DOHH2 (cell line): Measurements from ENCODE around the gene SLC38A1.

Source experiments
- H3F3A ChIP-seq: fragments of 200-600 bp; sonication (generic), shearing (Covaris generic); 2 replicates; pipeline ENCODE4 v1.6.0; 2016; ENCODE audit warnings: antibody characterized with exemption, mild to moderate bottlenecking; ENCODE audit not compliant: control insufficient read depth, insufficient read depth
- H3K27ac ChIP-seq: fragments of 200-600 bp; sonication (generic); 2 replicates; pipeline ENCODE4 v1.5.1; 2014; ENCODE audit warnings: low read depth, mild to moderate bottlenecking, low read length, moderate library complexity
- H3K27me3 ChIP-seq: fragments of 200-600 bp; sonication (generic); 2 replicates; pipeline ENCODE4 v1.6.1; 2014; ENCODE audit warnings: mild to moderate bottlenecking, low read length, mixed read lengths; ENCODE audit not compliant: control insufficient read depth
- H3K36me3 ChIP-seq: fragments of 200-600 bp; sonication (generic); 2 replicates; pipeline ENCODE4 v1.6.1; 2014; ENCODE audit warnings: mild to moderate bottlenecking, low read length, moderate library complexity, mixed read lengths; ENCODE audit not compliant: control insufficient read depth
- H3K4me1 ChIP-seq: fragments of 200-600 bp; sonication (generic); 2 replicates; pipeline ENCODE4 v1.6.1; 2014; ENCODE audit warnings: mild to moderate bottlenecking, low read length, mixed read lengths; ENCODE audit not compliant: control insufficient read depth
- H3K4me2 ChIP-seq: fragments of 200-600 bp; sonication (generic); 2 replicates; pipeline ENCODE4 v1.6.0; 2014; ENCODE audit warnings: mild to moderate bottlenecking, low read length, moderate library complexity
- H3K4me3 ChIP-seq: fragments of 200-600 bp; sonication (generic); 2 replicates; pipeline ENCODE4 v1.5.1; 2014; ENCODE audit warnings: mild to moderate bottlenecking, low read length, mixed read lengths
- H3K79me2 ChIP-seq: fragments of 200-600 bp; sonication (generic); 2 replicates; pipeline ENCODE4 v1.6.1; 2014; ENCODE audit warnings: mild to moderate bottlenecking, low read length, mixed read lengths; ENCODE audit not compliant: control insufficient read depth
- H3K9me2 ChIP-seq: fragments of 200-600 bp; sonication (generic); replicated peaks from 2 replicates; pipeline ENCODE4 v1.6.1; 2014; ENCODE audit warnings: mild to moderate bottlenecking, low read length, mixed read lengths; ENCODE audit not compliant: control insufficient read depth
- H3K9me3 ChIP-seq: fragments of 200-600 bp; sonication (generic); 2 replicates; pipeline ENCODE4 v1.6.1; 2014; ENCODE audit warnings: antibody characterized with exemption, low read length, mixed read lengths; ENCODE audit not compliant: control insufficient read depth, insufficient read depth
- H4K20me1 ChIP-seq: fragments of 200-600 bp; sonication (generic); 2 replicates; pipeline ENCODE4 v1.6.0; 2014; ENCODE audit warnings: low read depth, mild to moderate bottlenecking, antibody characterized with exemption, low read length, moderate library complexity; ENCODE audit not compliant: control insufficient read depth, insufficient read depth
- EZH2phosphoT487 ChIP-seq: fragments of 200-600 bp; sonication (generic); IDR thresholded peaks from 2 replicates; pipeline ENCODE4 v1.6.1; 2017; ENCODE audit warnings: borderline replicate concordance, mild to moderate bottlenecking, antibody characterized with exemption, low read length, moderate library complexity, mixed read lengths
- TF ChIP-seq, protein P1 (sequence below): fragments of 200-600 bp; sonication (generic); IDR thresholded peaks from one replicate; pipeline ENCODE4 v1.5.1; 2014; ENCODE audit warnings: antibody characterized with exemption, mild to moderate bottlenecking, low read depth, low read length; ENCODE audit not compliant: poor library complexity, severe bottlenecking

The SLC38A1 gene

DNA sequence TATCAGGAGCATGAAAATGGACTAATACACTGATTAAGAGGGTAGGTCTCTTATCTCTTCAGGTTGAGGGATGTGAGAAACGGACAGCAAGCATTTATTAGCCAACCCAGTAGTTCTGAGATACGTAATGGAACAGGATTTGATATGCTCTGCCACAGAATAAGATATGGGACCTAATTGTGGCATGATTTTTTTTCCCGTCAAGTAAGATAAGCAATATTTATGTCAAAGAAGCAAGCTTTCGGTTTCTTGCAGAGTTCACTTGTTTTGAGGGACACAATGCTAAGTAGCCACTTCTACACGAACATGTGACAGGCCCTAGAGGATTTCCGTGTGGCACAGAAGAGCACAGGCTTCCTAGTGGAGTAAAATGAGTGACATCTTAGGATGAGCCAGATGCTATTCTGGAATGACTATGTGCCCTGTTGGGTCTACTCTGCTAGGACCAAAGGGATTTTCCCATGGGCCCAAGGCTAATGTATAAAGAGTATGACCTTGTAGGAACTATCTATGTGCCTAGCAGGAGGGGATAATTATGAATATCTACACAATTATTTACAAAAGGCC is 57.9 kb downstream of the SLC38A1 start:
- Histone ChIP-seq H3K4me3 (no peak overlapping the region), H3K27me3 (no peaks in the 10 kb centered on the region), H3K9me3 (no peaks in the 10 kb centered on the region), H3K36me3 (peaks cover 98% of the 10 kb centered on the region), H4K20me1 (no peaks in the 10 kb centered on the region), H3K27ac (no peak overlapping the region), H3K4me1 (peaks cover 55% of the 10 kb centered on the region), H3K4me2 (no peak overlapping the region), H3K79me2 (peaks cover 71% of the 10 kb centered on the region), H3F3A (no peaks in the 10 kb centered on the region), H3K9me2 (no peaks in the 10 kb centered on the region)
- TF ChIP-seq, protein P1, sequence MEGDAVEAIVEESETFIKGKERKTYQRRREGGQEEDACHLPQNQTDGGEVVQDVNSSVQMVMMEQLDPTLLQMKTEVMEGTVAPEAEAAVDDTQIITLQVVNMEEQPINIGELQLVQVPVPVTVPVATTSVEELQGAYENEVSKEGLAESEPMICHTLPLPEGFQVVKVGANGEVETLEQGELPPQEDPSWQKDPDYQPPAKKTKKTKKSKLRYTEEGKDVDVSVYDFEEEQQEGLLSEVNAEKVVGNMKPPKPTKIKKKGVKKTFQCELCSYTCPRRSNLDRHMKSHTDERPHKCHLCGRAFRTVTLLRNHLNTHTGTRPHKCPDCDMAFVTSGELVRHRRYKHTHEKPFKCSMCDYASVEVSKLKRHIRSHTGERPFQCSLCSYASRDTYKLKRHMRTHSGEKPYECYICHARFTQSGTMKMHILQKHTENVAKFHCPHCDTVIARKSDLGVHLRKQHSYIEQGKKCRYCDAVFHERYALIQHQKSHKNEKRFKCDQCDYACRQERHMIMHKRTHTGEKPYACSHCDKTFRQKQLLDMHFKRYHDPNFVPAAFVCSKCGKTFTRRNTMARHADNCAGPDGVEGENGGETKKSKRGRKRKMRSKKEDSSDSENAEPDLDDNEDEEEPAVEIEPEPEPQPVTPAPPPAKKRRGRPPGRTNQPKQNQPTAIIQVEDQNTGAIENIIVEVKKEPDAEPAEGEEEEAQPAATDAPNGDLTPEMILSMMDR = no peak
- TF ChIP-seq EZH2phosphoT487 = no peak

DNA sequence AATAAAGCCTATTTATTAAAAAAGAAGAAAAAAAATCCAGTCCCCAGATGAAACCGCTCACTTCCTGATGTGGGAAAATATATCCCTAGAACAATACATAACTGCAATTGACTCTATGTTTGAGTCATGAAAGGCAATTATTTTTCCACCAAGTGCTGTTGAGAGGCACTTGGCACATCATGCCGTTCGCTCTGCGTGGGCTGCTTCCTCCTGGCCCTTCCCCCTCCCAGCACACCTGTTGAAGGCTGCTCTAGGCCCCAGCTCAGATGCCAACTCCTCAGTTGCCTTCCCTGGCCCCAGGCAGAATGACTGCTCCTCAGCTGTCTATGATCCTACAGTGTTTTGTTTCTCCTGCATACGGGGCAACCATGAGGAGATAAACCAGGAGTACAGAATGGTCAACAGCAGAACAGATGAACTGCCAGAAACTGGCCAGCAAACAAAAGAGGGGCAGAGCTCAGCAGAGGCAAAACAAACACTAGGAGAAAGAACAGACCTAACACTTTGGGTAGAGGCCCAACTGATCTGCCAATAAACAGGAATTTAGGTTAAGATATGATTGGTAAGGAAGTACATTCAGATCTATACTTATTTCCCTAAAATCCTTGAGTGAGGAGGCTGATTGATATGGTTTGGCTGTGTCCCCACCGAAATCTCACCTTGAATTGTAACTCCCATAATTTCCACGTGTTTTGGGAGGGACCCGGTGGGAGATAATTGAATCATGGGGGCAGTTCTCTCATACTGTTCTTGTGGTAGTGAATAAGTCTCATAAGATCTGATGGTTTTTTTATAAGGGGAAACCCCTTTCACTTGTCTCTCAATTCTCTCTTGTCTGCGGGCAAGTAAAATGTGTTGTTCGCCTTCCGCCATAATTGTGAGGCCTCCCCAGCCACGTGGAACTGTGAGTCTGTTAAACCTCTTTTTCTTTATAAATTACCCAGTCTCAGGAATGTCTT is 58.6 kb downstream of the SLC38A1 start:
- H3K4me1 ChIP-seq = peaks cover 48% of the 10 kb centered on the region
- TF ChIP-seq, protein P1 = no peak
- no peak for TF ChIP-seq EZH2phosphoT487
- H3K4me2 ChIP-seq = no peak overlapping the region
- peaks cover 99% of the 10 kb centered on the region for H3K36me3 ChIP-seq
- no peaks in the 10 kb centered on the region for H3K9me3 ChIP-seq
- H4K20me1 ChIP-seq = no peaks in the 10 kb centered on the region
- no peaks in the 10 kb centered on the region for H3K9me2 ChIP-seq
- H3F3A ChIP-seq = no peaks in the 10 kb centered on the region
- no peak overlapping the region for H3K27ac ChIP-seq
- H3K79me2 ChIP-seq = peaks cover 64% of the 10 kb centered on the region
- no peak overlapping the region for H3K4me3 ChIP-seq
- H3K27me3 ChIP-seq = no peaks in the 10 kb centered on the region

DNA sequence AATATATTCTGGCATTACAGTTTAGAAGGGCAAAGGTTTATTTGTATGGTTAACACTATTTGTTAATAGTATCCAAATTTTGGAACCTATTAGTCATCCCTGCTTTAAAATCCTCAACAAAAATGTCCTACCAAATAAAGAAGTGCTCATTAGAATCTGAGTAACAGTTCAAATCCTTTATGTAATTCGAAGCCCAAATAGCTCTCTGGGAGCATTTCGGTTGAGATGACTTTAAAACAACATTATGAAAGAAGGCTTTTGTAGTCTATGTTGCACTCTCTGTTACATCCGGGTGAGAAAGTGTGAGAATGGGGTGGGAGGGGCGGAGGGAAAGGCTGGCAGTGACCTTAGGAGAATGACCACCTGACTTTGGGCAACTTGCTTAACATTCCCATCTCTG is 59.7 kb downstream of the SLC38A1 start:
- H3K9me3 ChIP-seq = no peaks in the 10 kb centered on the region
- no peaks in the 10 kb centered on the region for H3K27me3 ChIP-seq
- no peaks in the 10 kb centered on the region for H3K9me2 ChIP-seq
- no peak for TF ChIP-seq EZH2phosphoT487
- TF ChIP-seq, protein P1 = no peak
- peaks cover 56% of the 10 kb centered on the region for H3K79me2 ChIP-seq
- H3K27ac ChIP-seq = no peak overlapping the region
- no peak overlapping the region for H3K4me3 ChIP-seq
- H4K20me1 ChIP-seq = no peaks in the 10 kb centered on the region
- H3K4me1 ChIP-seq = peaks cover 41% of the 10 kb centered on the region
- no peak overlapping the region for H3K4me2 ChIP-seq
- H3F3A ChIP-seq = no peaks in the 10 kb centered on the region
- H3K36me3 ChIP-seq = peaks cover 99% of the 10 kb centered on the region
